ENCODE data around the gene CISD1.

GRCh38 chr10:58275261-58275660 is 6.3 kb downstream of the CISD1 start:
- TF ChIP-seq, protein P1, sequence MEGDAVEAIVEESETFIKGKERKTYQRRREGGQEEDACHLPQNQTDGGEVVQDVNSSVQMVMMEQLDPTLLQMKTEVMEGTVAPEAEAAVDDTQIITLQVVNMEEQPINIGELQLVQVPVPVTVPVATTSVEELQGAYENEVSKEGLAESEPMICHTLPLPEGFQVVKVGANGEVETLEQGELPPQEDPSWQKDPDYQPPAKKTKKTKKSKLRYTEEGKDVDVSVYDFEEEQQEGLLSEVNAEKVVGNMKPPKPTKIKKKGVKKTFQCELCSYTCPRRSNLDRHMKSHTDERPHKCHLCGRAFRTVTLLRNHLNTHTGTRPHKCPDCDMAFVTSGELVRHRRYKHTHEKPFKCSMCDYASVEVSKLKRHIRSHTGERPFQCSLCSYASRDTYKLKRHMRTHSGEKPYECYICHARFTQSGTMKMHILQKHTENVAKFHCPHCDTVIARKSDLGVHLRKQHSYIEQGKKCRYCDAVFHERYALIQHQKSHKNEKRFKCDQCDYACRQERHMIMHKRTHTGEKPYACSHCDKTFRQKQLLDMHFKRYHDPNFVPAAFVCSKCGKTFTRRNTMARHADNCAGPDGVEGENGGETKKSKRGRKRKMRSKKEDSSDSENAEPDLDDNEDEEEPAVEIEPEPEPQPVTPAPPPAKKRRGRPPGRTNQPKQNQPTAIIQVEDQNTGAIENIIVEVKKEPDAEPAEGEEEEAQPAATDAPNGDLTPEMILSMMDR (conservative IDR thresholded peaks at IDR 0.05), result no peak
- no peak for TF ChIP-seq EZH2 (IDR thresholded peaks at IDR 0.05; ENCODE audit: low read depth)
